ENCODE measurements around the gene NXPH1.

The NXPH1 gene

DNA sequence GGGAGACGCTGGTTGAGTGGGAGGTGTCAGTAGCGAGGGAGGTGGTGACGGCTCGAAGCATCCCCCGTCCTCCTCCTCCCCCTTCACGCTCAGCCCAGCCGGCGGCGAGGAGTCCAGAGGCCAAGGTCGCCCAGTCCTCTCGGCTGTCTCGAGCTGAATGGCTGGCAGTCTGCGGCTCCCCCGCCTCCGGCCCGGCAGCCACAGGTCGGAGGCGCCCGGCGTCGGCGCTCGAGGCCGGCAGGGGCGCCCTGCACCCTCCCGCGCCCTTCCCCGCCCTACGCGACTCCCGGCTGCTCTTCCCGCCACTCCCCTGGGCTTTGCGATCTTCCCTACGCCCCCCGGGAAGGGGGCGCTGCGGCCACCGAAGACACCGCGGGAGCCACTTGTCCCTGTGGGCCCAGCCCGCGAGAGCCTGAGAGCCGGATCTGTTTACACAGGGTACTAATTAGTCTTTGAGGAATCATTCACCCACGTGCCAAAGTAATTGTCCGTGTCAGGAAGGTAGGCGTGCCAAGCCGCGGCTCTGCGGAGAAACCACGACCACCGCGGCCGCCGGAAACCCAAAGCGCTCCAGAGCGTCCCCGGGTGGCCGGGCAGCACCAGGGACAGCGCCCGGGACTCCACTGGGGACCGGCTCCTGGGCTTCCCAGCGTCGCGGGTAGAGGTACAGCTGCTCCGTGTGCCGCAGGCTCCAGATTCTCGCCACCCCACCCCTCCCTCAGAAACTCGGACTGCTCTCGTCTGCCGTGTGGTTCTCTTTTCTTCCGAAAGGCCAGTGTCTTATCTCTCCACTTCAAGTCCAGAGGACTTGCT is at the start of gene NXPH1:
TSS of gene NXPH1 (plus strand) at position 133 of the 813 bp plus-strand sequence.
- peak; percentile 94 for DNase-seq (ENCODE audit: low spot score)
- peak; percentile 65 for FAIRE-seq

DNA sequence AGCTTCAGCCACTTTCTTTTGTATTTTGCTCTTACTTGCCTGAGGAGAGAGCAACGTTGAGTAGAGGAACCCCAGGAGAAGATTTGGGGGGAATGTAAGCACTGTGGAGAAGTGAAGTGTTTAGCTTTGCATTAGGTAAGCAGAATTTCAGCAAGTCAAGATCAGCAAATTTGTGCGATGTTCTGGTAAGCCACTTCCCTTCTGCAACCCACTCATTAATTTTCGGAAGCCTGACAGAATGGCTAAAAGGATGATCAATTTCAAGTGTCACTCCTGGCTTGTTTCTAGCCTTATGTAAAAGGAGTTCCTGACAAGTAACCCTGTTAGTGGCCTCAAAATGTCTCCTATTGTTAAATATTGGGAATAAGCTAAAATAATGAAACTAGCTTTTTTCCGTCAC is 48.5 kb upstream of the NXPH1 start:
- DNase-seq (ENCODE audit: low spot score) (no peak), FAIRE-seq (no peak)

GRCh38 chr7:8386926-8387550 is 46.4 kb upstream of the NXPH1 start:
- FAIRE-seq (peak; percentile 35), DNase-seq (ENCODE audit: low spot score) (no peak)

DNA sequence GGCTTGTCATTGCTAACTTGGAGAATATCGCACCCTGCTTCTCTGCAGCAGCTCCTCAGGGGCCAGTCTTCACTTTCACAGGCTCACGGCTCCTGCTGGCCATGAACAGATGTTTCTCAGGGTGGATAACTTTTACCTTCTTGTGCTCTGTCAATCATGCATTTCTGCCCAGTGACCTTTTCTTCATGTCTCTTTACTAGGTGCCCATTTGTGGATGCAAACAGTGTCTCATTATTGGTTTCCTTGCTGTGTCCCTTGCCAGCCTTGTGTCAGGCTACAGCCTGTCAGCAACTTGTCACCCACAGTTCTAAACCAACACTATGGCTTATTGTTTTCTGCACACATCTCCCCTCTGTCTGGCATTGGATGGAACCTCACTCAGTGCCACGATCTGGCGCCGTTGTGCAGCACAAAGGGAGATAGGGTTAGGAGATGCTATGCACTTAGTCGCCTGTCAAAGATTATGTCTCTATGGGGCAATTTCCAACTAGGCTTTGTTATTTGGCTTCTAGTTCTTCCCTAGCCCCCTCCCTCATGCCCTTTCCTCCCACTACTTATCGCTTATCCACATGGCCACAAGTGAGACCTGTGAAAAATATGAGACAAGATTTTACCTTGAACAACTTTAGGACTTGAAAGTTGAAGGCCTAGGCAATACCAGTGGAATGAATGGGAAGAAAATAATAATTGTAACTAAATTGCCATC is 45.7 kb upstream of the NXPH1 start:
- DNase-seq (ENCODE audit: low spot score): no peak
- FAIRE-seq: peak; percentile 13

- DNase-seq (ENCODE audit: low spot score) (no peak), FAIRE-seq (no peak)
Observed at GRCh38 chr7:8388257-8388625, 45.2 kb upstream of the NXPH1 start.

GRCh38 chr7:8389593-8390261 is 43.7 kb upstream of the NXPH1 start:
- peak; percentile 43 for DNase-seq (ENCODE audit: low spot score)

GRCh38 chr7:8390262-8390626 is 43.2 kb upstream of the NXPH1 start:
- no peak for DNase-seq (ENCODE audit: low spot score)
- no peak for FAIRE-seq

More at GRCh38 chr7:8389593-8390261, 43.7 kb upstream of the NXPH1 start:
- FAIRE-seq: peak; percentile 71

DNA sequence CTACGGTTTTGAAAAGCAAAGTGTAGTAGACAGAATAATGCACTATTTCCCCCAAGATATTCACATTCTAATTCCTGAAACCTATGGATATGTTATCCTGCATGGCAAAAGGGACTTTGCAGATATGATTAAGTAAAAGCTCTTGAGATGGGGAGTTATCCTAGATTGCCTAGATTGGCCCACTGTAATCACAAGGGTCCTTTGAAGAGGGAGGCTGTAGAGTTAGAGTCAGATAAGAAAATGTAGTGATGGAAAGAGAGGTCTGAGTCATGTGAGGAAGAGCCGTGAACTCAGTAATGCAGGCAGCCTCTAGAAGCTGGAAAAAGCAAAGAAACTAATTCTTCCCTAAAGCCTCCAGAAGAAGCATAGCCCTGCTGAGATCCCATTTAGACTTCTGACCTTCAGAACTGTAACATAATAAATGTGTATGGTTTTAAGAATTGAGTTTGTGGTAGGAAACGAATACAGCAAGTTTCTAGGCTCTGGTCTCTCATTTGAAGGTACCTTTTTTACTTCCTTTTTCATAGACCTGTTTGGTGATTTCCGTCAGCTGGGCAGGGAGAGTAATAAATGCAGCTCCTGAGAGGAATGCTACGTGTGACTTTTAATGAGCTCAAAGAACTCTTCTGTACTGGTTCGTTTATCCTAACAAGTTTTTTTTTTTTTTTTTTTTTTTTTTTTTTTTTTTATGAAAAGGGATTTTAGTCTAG is 41.9 kb upstream of the NXPH1 start:
- no peak for FAIRE-seq
- no peak for DNase-seq (ENCODE audit: low spot score)

DNA sequence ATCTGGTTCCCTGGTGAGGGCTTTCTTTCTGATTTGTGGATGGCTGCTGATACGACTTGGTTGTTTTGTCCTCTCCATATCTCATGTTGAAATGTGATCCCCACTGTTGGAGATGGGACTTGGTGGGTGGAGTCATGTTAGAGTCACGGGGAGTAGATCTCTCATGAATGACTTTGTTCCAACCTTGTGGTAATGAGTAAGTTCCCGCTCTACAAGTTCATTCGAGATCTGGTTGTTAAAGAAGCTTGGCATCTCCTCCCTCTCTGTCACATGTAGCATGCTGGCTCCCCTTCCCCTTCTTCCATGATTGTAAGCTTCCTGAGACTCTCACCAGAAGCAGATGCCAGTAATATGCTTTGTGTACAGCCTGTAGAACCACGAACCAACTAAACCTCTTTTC is 37.1 kb upstream of the NXPH1 start:
- DNase-seq (ENCODE audit: low spot score) (no peak), FAIRE-seq (no peak)

GRCh38 chr7:8408871-8409270 is 24.5 kb upstream of the NXPH1 start:
- no peak for FAIRE-seq
- no peak for DNase-seq (ENCODE audit: low spot score)

DNA sequence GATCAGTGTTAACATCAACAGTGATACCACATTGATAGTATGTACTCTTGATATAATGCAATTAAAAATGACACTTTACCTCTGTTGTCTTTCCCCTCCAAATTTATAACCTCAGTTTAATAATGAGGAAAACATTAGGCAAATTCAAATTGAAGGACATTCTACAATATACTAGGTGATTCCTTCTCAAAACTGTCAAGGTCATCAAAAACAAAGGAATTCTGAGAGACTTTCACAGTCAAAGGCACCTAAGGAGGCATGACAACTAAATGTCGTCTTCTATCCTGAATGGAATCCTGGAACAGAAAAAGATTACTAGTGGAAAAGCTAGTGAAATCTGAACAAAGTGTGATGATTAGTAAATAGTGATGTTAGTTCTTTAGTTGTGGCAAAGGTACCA is 22.3 kb upstream of the NXPH1 start:
- FAIRE-seq (no peak), DNase-seq (ENCODE audit: low spot score) (no peak)

DNA sequence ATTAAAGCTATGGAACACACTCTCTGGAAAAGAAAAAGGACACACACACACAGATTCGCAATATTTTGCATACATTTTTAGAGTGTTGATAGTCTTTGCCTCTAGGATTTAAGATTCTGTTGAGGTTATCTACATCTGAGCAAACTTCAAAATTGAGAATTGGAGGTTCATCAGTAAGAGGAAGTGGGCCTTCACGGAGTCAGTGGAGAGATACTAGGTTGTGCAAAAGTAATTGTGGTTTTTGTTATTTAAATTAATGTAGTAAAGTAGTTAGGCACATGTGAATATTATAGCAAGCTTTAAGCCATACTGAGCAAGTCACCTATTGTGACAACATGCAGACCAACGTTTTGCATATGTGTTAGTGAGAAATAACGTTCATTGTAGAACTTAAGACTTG is 19.8 kb upstream of the NXPH1 start:
- FAIRE-seq (no peak), DNase-seq (ENCODE audit: low spot score) (no peak)

DNA sequence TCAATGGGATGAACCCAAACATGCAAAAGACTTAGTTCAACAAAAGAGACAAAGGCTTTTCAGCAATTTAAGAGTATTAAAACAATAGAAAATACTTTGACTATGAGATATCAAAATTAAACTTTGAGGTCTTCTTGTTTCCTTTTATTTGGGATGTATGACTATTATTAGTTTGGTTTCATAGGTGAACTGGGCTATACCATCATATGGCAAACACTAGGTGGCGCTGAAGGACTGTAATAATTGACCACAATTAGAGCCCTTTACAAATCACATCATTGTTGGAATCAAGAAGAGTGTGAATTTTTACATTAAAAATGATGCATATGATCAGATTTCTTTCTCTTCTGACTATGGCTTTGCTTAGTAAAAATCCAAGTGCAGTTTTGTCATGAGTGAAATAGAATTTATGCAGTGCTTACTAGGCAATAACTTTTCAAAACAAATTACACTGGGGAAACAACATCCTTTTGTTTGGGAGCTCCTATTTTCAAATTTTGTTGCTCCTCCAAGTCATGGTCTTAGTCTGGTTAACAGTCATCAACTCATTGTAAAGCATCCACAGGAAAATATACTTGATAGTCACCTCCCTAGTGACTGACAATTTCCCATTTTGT is 14.7 kb upstream of the NXPH1 start:
- DNase-seq (ENCODE audit: low spot score): peak; percentile 58
- no peak for FAIRE-seq

- DNase-seq (ENCODE audit: low spot score) (no peak), FAIRE-seq (peak; percentile 44)
Observed at GRCh38 chr7:8422177-8422576, 11.2 kb upstream of the NXPH1 start.

DNA sequence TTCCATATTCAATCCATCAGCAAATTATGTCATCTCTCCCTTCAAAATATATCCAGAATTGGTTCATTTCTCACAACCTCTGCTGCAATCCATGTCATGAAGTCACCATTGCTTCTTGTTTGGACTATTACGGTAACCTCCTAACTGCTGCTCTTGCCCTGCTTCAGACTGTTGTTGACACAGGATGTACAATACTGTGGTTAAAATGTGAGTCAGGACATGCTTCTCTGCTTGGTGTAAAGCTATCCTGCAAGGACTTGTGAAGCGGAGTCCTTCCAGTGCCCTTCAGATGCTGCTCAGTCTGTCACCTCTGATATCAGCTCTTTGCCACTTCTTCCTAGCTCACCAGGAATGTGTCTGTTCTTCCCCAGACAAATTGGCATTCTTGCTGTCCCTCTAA is 10.4 kb upstream of the NXPH1 start:
- DNase-seq (ENCODE audit: low spot score): no peak
- FAIRE-seq: peak; percentile 92

- DNase-seq (ENCODE audit: low spot score) (no peak), FAIRE-seq (no peak)
Observed at GRCh38 chr7:8425223-8425622, 8.2 kb upstream of the NXPH1 start.

GRCh38 chr7:8430643-8431042 is 2.8 kb upstream of the NXPH1 start:
- DNase-seq (ENCODE audit: low spot score): no peak
- peak; percentile 52 for FAIRE-seq

DNA sequence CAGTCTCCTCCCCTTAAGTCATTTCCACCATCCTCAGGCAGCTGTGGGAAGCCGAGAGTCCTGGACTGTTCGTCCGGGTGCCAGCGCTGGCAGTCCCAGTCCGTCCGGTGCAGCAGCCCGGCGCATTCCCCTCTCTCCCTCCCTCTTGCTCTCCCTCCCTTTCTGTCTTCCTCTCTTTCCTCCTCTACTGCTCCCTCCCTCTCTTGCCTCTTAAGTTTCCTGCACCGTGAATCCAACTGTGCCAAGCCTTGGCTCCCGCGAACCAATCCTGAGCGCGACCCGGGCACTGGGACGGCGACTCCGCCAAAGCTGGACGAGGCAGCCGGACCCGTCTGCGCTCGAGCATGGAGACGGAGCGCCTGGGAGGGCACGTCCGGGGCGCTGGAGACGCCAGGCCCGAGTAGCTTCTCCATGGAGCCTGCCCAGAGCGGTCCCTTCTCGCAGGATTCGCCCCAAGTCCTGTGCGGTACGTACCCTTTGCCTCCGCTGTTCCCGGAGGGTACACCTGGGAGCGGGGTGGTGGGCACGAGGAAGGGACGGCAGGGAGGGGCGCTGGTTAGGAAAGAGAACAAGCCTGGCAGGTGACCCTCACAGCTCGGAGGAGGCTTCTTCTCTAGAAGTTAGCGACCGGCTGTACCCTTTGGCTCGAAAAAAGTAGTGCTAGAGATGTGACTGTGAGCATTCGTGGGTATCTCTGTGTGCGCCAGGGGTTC is 1.0 kb downstream of the NXPH1 start:
- peak; percentile 76 for FAIRE-seq
- no peak for DNase-seq (ENCODE audit: low spot score)

GRCh38 chr7:8435095-8435494 is 1.7 kb downstream of the NXPH1 start:
- no peak for FAIRE-seq
- DNase-seq (ENCODE audit: low spot score): no peak

All from urothelium cell line (cell line).